Adrenal gland (tissue), 5 donors: Measurements from ENCODE around the gene SPTLC1.

Source experiments
- CTCF ChIP-seq, 6 experiments: fragments of 450-650 bp in 4 of 6; fragments of 200-600 bp in 2 of 6; sonication (generic) in 1 of 6; IDR thresholded peaks; 1 replicate in 5 of 6; 2 replicates in 1 of 6; pipeline versions ENCODE4 v1.5.1 to v1.8.0; 2016 to 2021; ENCODE audit warnings: antibody characterized with exemption in 6 of 6, mild to moderate bottlenecking in 2 of 6, moderate library complexity in 1 of 6
- POLR2A ChIP-seq, 2 donors: fragments of 450-650 bp; IDR thresholded peaks; one replicate each; pipeline ENCODE4 v1.6.1; 2017; ENCODE audit warnings: antibody characterized with exemption in 2 of 2, mild to moderate bottlenecking in 2 of 2, moderate library complexity in 1 of 2
- donor health status: DM: no; HTN: no; CAD: no.

- TF ChIP-seq POLR2A (IDR thresholded peaks at IDR 0.05) (no peak), CTCF (IDR thresholded peaks at IDR 0.05) (no peak)
These were observed 111.2 kb downstream of the SPTLC1 start for GRCh38 chr9:92004045-92004392.
